GM19395 (cell line): ENCODE data around the gene RSPH9.

Experiments used
- ATAC-seq: cut with Tn5 transposase; IDR thresholded peaks from one replicate; pipeline ENCODE4 v1.9.1; 2021; ENCODE audit warnings: mild to moderate bottlenecking, moderate library complexity; ENCODE audit not compliant: unreplicated experiment

Gene RSPH9

DNA sequence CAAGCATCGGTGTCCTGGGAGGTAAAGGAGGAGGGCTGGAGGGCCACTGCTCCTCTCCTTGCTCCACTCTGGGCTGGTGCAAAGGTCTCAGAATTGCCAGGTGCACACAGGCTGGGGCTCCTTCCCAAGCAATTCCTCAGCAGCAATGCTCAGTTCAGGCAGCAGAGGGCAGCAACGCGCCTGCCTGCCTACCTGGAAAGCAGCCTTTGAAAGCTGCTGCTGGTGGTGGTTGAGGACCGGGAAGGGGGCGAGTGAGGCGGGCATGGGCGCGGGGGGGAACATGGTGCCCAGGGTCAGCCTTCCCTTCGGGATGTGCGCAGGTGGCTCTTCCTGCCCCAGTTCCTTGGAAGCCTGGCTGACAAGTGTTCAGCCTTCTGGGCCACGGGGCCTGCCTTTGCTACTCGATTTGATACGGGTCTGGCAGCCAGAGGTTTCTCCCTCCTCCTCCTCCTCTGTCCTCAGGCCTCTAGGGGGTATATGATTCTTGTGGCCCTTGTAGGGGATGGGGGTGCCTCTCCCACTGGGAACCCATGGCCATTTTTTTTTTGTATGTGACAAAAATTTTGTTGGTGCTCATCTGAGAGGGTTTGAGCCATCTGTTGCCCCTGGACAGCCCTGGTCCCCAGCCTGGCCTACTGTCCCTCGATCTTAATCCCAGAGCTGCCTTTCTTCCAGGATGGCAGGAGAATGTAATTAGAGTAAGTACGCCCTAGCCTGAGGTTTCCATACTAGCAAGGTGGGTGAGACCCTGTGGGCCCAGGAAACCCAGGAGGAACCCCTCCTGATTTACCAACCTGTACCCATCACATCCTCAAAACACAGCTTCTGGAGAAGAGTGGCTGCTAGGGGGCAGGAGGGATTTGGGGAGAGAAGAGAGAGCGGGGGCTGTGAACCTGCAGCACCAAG is 22.7 kb downstream of the RSPH9 start:
- no peak for ATAC-seq

DNA sequence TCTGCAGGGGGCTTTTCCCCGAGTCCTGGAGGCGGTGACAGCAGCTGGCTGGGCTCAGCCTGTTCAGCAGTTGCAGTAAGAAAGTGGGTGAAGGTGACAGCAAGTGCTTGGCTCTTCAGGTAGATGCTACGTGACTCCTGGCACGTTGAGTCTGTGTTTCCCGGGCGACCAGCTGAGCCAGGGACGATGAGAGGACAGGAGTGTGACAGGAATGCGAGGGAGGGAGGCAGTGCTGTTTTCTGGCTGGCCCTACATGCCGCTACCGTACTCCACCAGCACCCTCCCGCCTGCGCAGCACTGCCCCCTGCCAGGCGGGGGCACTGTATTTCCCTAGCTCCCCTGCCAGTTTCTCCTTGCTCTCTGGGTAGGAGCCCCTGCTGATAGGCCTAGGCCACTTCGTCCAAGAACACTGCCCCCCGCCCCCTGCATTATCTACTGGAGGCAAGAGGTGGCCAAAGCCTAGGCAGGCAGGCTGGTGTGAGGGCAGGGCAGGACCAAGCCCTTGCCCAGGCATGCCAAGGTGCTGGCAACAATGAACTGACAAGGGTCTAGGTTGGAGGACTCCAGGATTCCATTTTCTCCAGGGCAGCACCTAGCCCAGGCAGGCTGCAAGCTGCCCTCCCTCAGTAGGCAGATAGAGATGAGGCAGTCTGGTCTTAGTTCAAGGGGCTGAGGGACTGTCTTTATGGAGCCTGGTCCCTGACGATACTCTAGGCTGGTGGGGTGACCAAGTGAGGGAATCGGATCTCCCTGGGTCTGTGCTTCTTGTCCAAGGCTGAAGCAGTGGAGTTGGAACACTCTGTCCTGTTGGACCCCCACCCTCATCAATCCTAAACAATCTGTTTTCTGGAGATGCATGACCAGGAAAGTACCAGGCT is 23.6 kb downstream of the RSPH9 start:
- ATAC-seq, result peak; percentile 52

DNA sequence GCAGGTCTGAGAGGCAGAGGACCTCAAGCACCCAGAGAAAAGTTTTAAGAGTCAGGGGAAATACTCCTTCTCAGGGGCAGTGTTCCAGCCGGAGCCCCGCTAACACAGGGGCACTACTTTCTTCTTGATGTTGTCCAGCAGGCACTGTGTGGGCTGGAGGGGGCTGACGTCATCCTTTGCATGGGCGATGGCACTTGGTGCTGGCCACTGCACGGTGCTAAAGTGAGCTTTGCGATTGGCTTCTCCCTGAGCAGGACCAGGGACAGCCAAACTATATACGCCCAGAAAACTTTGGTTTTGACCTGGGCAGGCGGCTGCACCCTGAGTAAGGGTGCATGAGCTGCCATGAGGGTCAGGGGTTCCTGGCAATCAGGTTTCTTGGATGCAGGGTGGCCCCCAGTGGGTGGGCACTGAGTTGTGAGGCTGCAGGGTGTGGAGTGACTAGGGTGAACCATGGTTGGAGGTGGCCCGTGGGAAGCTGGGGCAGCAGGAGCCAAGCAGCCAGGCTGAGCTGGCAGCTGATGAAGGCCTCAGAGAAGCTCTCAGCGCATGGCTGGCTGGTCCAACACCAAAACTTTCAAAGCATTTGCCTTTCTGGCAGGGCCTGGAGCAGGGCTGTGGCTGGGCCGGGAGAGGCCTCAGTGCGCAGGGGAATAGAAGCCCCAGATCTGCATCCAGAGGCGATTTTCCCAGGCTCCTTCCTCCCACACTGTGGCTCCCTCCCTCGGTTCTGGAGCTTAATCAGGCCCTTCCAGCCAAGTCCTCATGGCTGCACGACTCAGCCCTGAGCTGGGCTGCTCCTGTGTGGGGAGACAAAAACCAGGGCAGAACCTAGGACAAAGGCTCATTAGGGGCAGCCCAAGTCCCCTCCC is 24.4 kb downstream of the RSPH9 start:
- ATAC-seq, result no peak

- no peak for ATAC-seq
Measured at GRCh38 chr6:43669922-43670622, 25.2 kb downstream of the RSPH9 start.

- no peak for ATAC-seq
Measured at GRCh38 chr6:43670623-43670986, 25.8 kb downstream of the RSPH9 start.

DNA sequence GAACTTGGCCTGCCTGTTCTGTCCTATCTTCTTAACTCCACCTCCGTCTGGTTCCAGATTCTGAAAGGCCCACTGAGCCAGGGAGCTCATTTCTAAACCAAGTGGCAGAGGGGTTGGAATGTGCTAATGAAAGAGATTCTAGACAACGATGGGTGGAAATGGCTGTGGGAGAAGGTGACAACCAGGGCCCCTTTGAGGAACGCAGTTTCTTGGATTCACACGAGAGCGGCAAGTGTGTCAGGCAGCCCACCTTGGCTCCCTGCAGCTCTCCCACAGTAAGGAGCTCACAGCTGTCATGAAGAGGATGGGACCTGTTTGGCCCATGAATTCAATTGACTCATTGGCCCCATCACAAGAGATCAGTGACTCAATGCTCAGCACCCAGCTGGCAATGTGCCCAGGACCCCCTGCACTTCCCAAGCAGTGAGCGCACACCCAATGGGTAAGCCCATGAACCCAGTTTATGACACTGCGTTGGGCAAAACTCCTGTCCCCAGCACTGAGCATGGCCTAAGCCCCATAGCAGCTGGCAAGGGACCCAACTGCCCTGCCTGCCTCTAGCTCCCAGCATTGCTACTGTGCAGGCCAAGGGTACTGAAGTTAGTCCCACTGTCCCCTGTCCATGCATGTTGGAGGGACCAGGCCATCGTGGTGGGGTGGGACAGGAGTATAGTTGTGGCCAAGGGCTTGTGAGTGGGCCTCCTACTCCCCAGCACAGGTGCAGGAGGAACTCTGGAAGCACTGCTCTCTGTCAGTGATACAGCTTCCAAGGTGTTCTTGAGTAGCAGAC is 26.4 kb downstream of the RSPH9 start:
- no peak for ATAC-seq

DNA sequence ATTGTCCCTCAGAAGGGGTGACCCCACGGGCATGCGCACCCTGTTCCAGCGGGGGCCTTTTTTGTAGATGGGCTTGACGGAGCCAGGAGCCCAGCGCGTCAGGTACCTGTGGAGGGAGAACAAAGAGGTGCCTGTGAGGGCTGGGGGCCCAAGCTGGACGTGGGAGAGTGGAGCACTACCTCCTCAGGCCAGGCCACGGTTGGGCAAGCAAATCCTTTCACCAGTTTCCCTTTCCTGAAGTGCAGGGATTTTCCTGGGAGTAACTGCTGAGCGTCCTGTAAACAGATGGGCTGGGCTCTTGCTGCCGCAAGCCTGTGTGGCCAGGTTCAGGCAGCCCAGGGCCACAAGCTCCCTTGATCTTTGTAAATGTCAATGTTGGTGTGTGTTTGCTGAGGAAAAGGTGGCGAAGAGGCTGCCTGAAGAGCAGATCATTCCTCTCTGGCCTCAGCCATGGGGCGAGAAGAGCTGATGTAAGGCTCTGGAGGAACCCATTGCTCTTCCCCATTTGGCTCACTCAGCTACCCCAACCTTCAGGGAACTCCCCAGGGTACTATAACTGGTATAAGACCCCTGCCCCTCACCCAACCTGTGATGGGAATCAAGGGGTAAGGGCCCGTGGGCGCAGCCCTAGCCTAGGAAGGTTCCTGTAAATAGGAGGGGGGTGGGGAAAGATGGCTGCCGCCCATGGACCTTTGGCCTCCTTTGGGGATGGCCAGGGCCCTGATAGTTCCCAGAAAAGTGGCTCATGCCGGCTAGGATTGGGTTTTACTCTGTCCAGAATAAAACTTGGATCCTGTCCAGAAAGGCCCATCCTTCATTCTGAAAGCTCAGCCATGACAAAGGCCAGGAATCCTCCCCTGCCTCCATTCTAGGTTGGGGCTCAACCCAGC is 27.2 kb downstream of the RSPH9 start:
- ATAC-seq, result no peak

- ATAC-seq, result no peak
Measured at GRCh38 chr6:43673444-43674084, 28.7 kb downstream of the RSPH9 start.

- ATAC-seq, result no peak
Measured at GRCh38 chr6:43674291-43674690, 29.5 kb downstream of the RSPH9 start.

DNA sequence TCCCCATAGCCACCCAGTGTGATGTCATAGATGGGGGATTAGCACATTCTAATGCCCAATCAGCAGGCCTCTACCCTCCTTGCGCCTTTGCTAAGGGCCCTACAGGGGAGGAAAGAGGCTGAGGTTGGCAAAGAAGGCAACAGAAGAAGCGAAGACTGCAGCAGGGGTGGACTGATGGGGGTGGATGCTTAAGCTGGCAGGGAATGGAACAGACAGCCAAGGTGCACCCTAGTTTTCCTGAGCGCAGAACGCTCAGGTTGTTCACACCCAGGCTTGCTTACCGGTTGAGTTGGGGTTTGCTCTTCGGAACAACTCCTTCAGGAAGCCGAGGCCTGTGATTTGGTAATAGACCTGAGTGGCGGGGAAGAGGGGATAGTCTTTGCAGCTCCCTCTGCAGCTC is 30.1 kb downstream of the RSPH9 start:
- ATAC-seq, result no peak

DNA sequence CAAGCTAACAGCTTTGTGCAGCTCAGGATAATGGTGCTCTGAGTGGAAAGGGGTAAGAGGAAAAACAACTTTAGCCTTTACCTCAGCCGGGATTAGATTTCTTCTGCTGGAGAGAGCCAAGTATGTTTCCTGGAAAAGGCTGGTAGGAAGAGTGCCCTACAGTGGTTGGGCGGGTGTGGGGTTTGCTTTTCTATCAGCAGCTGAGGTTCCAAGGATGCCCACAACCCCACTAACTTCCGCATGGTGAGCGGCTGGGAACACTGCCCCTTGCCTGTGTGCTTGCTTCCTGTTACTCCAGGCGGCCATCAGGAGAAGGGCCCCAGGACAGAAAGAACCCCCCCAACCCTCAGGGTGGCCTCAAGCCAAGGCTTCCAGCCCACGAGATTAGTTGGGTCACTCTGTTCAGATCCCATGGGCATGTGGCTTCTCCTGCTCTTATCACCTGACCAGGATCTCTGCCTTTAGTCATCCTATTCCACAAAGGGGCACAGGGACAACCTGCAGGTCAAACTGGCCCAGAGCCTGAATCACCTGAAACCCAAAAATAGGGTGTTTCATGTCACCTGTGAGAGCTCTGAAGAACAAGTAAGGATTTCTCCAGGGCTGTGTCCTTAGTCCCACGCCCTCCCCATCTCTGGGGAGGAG is 32.2 kb downstream of the RSPH9 start:
- no peak for ATAC-seq

DNA sequence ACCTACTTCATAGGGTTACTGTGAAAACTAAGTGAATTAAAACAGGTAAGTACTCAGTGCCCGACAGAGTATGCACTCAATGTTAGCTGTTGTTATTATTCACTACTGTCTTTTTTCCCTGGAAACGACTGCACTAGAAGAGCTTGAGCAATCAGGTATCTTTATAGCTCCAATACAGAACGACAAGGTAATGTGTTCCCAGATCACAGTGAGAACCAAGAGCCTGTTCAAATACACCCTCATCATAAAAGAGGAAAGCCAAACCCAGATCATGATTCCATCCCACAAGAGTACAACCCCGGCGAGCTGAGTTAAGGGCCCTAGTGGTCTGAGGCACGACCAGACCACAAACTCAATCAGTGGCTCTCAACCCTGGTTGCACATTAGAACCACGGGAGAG is 32.9 kb downstream of the RSPH9 start:
- no peak for ATAC-seq

DNA sequence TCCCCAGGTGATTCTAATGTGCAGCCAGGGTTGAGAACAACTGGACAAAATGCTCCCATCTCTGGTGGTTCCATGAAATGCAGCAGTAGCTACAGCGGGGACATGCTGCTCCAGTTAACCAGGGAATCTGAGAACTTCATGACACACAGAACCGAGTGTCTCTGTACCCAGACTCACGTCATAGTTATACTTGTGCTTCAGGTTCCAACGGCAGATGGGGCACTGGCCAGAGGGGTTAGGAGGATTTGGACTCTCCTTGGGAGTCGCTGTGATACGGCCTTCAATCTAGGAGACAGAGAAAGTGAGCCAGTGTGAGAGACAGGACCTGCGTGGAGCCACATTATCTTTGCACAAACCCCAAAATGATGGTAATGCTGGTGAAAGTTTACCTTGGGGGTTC is 33.5 kb downstream of the RSPH9 start:
- no peak for ATAC-seq

GRCh38 chr6:43679057-43679456 is 34.2 kb downstream of the RSPH9 start:
- ATAC-seq, result no peak

GRCh38 chr6:43680308-43681200 is 35.7 kb downstream of the RSPH9 start:
- no peak for ATAC-seq

GRCh38 chr6:43681303-43681702 is 36.5 kb downstream of the RSPH9 start:
- no peak for ATAC-seq
